ENCODE results near the gene FRZB.

DNA sequence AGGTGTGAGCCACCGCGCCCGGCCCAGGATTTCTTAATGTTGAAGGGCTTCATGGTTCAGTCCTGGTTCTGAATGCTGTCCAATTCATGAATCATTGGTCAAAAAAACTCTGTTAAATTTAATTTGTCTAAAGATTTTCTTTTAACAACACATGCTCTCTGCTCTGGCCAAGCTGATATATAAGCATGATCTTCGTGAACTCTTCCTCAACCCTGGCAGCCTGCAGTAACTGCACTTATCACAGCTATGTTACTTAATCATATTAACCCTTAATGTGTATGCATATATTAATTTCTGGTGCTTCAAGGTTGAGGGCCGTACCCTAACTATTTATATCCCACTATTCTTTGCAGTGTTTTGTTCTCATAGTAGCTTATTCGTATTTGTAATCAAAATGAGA lies 29.4 kb upstream of the FRZB start:
- TF ChIP-seq, protein P1, sequence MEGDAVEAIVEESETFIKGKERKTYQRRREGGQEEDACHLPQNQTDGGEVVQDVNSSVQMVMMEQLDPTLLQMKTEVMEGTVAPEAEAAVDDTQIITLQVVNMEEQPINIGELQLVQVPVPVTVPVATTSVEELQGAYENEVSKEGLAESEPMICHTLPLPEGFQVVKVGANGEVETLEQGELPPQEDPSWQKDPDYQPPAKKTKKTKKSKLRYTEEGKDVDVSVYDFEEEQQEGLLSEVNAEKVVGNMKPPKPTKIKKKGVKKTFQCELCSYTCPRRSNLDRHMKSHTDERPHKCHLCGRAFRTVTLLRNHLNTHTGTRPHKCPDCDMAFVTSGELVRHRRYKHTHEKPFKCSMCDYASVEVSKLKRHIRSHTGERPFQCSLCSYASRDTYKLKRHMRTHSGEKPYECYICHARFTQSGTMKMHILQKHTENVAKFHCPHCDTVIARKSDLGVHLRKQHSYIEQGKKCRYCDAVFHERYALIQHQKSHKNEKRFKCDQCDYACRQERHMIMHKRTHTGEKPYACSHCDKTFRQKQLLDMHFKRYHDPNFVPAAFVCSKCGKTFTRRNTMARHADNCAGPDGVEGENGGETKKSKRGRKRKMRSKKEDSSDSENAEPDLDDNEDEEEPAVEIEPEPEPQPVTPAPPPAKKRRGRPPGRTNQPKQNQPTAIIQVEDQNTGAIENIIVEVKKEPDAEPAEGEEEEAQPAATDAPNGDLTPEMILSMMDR (IDR thresholded peaks at IDR 0.05), result no peak
- TF ChIP-seq POLR2AphosphoS5 (IDR thresholded peaks at IDR 0.05; ENCODE audit: low read depth, low read length), result no peak
- TF ChIP-seq, protein P2, sequence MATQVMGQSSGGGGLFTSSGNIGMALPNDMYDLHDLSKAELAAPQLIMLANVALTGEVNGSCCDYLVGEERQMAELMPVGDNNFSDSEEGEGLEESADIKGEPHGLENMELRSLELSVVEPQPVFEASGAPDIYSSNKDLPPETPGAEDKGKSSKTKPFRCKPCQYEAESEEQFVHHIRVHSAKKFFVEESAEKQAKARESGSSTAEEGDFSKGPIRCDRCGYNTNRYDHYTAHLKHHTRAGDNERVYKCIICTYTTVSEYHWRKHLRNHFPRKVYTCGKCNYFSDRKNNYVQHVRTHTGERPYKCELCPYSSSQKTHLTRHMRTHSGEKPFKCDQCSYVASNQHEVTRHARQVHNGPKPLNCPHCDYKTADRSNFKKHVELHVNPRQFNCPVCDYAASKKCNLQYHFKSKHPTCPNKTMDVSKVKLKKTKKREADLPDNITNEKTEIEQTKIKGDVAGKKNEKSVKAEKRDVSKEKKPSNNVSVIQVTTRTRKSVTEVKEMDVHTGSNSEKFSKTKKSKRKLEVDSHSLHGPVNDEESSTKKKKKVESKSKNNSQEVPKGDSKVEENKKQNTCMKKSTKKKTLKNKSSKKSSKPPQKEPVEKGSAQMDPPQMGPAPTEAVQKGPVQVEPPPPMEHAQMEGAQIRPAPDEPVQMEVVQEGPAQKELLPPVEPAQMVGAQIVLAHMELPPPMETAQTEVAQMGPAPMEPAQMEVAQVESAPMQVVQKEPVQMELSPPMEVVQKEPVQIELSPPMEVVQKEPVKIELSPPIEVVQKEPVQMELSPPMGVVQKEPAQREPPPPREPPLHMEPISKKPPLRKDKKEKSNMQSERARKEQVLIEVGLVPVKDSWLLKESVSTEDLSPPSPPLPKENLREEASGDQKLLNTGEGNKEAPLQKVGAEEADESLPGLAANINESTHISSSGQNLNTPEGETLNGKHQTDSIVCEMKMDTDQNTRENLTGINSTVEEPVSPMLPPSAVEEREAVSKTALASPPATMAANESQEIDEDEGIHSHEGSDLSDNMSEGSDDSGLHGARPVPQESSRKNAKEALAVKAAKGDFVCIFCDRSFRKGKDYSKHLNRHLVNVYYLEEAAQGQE (IDR thresholded peaks at IDR 0.05; ENCODE audit: insufficient read depth in 1 of 2, low read depth in 2 of 2, low read length in 1 of 2), result no peak

Data from Panc1 (cell line).